HFFc6 (cell line): Measurements from ENCODE around the gene TP63. TPM values are rescaled to one million over a fixed set of nuclear protein-coding genes. Genes with fewer than 3 reads are reported as not detected.

ENCODE experiments used
- DNase-seq: peaks from one replicate; pipeline ENCODE4 v3.0.0-alpha.2; 2018
- H3K27ac Mint-ChIP-seq: 2 replicates; pipeline ENCODE4 v1.8.0; 2020; ENCODE audit warnings: mild to moderate bottlenecking, mixed read lengths
- H3K27me3 Mint-ChIP-seq: 2 replicates; pipeline ENCODE4 v1.8.0; 2021; ENCODE audit warnings: mild to moderate bottlenecking, moderate library complexity, mixed read lengths; ENCODE audit not compliant: insufficient read depth
- H3K36me3 Mint-ChIP-seq: 2 replicates; pipeline ENCODE4 v1.8.0; 2021; ENCODE audit warnings: low read depth, mixed read lengths
- H3K4me1 Mint-ChIP-seq: 2 replicates; pipeline ENCODE4 v1.8.0; 2020; ENCODE audit warnings: low read depth, mixed read lengths
- H3K4me3 Mint-ChIP-seq: 2 replicates; pipeline ENCODE4 v1.8.0; 2020; ENCODE audit warnings: mild to moderate bottlenecking, moderate library complexity, mixed read lengths
- H3K9me3 Mint-ChIP-seq: 2 replicates; pipeline ENCODE4 v1.8.0; 2020; ENCODE audit warnings: mild to moderate bottlenecking, mixed read lengths
- CTCF ChIP-seq: fragments of 200-600 bp; sonication (generic); IDR thresholded peaks from 2 replicates; pipeline ENCODE4 v1.5.0; 2021; ENCODE audit warnings: antibody characterized with exemption, mild to moderate bottlenecking
- total RNA-seq, 6 experiments: library from RNA; stranded (reverse); fragmentation: NEBNext Ultra II Directional; extraction: Animal tissue kit (Norgen Biotek cat#: 25700); gene quantifications; 2 replicates in 1 of 6; 3 replicates in 5 of 6; pipeline ENCODE4 v1.2.3, GENCODE V29; 2021

Gene TP63
- total RNA-seq, 6 experiments from 2014 or later: not detected

DNA sequence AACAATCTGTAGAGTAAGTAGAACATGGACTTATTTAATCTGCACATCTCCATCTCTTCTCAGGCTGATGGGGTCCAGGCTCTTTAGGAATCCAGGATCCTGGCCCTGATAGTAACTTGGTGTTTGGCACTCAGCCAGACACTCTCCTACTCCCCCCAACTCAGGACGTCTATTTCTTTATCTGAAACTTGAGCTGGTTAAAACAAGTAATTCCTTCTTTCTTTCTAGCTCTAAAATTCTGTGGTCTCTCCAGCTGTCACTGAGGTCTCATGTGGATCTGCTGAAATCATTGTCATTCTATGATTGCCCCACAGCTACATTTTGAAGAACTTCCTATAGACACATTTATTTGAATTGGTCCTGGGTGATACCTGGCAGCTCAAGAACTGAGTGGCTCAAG lies 59.0 kb downstream of the TP63 start:
- no peak for TF ChIP-seq CTCF
- Mint-ChIP-seq H3K9me3 (peaks cover 12% of the 10 kb centered on the region; the same call in 1 of the 2 replicates), H3K4me1 (no peaks in the 10 kb centered on the region), H3K36me3 (no peaks in the 10 kb centered on the region), H3K27ac (no peak overlapping the region), H3K27me3 (no peaks in the 10 kb centered on the region), H3K4me3 (no peak overlapping the region)
- no peak for DNase-seq

DNA sequence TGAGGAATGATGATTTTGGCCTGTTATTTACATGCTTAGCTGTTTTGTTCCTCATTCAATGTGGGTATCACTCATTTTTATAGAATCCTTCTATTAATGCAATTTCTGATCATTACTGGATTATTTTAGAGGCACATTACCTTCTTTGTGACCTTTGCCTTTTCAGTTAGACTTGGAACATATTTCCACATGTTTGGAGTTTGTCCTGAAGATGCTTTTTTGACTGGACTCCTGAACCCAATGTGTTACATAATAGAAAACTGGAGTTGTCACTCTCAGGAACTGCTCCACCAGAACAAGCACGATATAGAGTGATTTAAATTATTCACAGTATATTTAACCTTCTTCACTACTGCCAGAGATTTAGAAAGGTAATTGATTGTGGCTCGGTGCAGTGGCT lies 59.5 kb downstream of the TP63 start:
- TF ChIP-seq CTCF: no peak
- H3K4me3 Mint-ChIP-seq: no peak overlapping the region
- H3K4me1 Mint-ChIP-seq: no peaks in the 10 kb centered on the region
- no peak for DNase-seq
- no peak overlapping the region for H3K27ac Mint-ChIP-seq
- no peaks in the 10 kb centered on the region for H3K27me3 Mint-ChIP-seq
- H3K36me3 Mint-ChIP-seq: no peaks in the 10 kb centered on the region
- peaks cover 13% of the 10 kb centered on the region; the same call in 1 of the 2 replicates for H3K9me3 Mint-ChIP-seq

GRCh38 chr3:189695400-189695799 lies 64.2 kb downstream of the TP63 start:
- Mint-ChIP-seq H3K27ac (no peak overlapping the region), H3K4me1 (no peaks in the 10 kb centered on the region), H3K4me3 (no peak overlapping the region), H3K36me3 (no peaks in the 10 kb centered on the region), H3K9me3 (peaks cover 13% of the 10 kb centered on the region; the same call in 1 of the 2 replicates), H3K27me3 (no peaks in the 10 kb centered on the region)
- DNase-seq: no peak
- TF ChIP-seq CTCF: no peak

GRCh38 chr3:189698811-189699210 lies 67.6 kb downstream of the TP63 start:
- Mint-ChIP-seq H3K27me3 (no peaks in the 10 kb centered on the region), H3K4me3 (no peak overlapping the region)
- TF ChIP-seq CTCF: no peak

DNA sequence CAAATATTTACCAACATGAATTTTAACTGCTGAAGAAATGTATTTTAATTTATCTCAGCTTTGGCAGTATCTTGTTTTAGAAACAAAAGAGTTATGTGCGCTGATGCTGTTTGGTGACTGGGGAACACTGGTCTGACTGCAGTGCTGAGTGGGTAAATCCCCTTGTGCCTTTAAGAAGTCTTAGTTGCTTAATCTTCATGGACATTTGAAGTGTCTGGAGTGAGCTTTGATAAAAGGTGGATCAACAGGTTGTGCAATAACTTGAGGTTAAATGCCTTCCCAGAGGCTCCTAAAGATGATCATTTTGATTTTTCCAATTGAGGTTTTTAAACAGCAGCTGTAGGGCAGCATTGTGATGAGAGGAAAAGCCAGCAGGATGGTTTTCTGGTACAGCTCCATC lies 68.7 kb downstream of the TP63 start:
- TF ChIP-seq CTCF: no peak
- no peak for DNase-seq
- Mint-ChIP-seq H3K9me3 (peaks cover 5% of the 10 kb centered on the region; the same call in 1 of the 2 replicates), H3K27ac (no peak overlapping the region), H3K27me3 (no peaks in the 10 kb centered on the region), H3K36me3 (no peaks in the 10 kb centered on the region), H3K4me1 (no peaks in the 10 kb centered on the region), H3K4me3 (no peak overlapping the region)

More at GRCh38 chr3:189698811-189699210, 67.6 kb downstream of the TP63 start:
- H3K9me3 Mint-ChIP-seq: peaks cover 7% of the 10 kb centered on the region; the same call in 1 of the 2 replicates
- no peak overlapping the region for H3K27ac Mint-ChIP-seq
- H3K4me1 Mint-ChIP-seq: no peaks in the 10 kb centered on the region
- DNase-seq: no peak
- no peaks in the 10 kb centered on the region for H3K36me3 Mint-ChIP-seq
